Measurements from ENCODE around the gene NHLRC1.

The NHLRC1 gene

GRCh38 chr6:18087396-18088165 is 34.9 kb downstream of the NHLRC1 start:
- H3K27ac ChIP-seq (ENCODE audit: low read depth, low read length), result no peak overlapping the region
- H3K36me3 ChIP-seq (ENCODE audit: control insufficient read depth, insufficient read depth, low read length), result no peaks in the 10 kb centered on the region
- H3K9me3 ChIP-seq (ENCODE audit: control insufficient read depth, insufficient read depth, low read depth, low read length), result peaks cover 25% of the 10 kb centered on the region
- H3K27me3 ChIP-seq (ENCODE audit: control insufficient read depth, insufficient read depth, low read length), result no peaks in the 10 kb centered on the region
- H3K9ac ChIP-seq (ENCODE audit: low read length), result no peak overlapping the region
- H3K4me3 ChIP-seq (ENCODE audit: low read depth, low read length), result no peak overlapping the region
- H3K4me1 ChIP-seq (ENCODE audit: control insufficient read depth, insufficient read depth, low read length), result no peaks in the 10 kb centered on the region

GRCh38 chr6:18081025-18081668 is 41.3 kb downstream of the NHLRC1 start:
- H3K27ac ChIP-seq (ENCODE audit: low read depth, low read length), result no peak overlapping the region
- no peaks in the 10 kb centered on the region for H3K9me3 ChIP-seq (ENCODE audit: control insufficient read depth, insufficient read depth, low read depth, low read length)
- H3K27me3 ChIP-seq (ENCODE audit: control insufficient read depth, insufficient read depth, low read length), result no peaks in the 10 kb centered on the region
- no peak overlapping the region for H3K9ac ChIP-seq (ENCODE audit: low read length)
- no peak overlapping the region for H3K4me3 ChIP-seq (ENCODE audit: low read depth, low read length)
- H3K4me1 ChIP-seq (ENCODE audit: control insufficient read depth, insufficient read depth, low read length), result no peaks in the 10 kb centered on the region
- H3K36me3 ChIP-seq (ENCODE audit: control insufficient read depth, insufficient read depth, low read length), result no peaks in the 10 kb centered on the region

- H3K9ac ChIP-seq (ENCODE audit: low read length), result no peak overlapping the region
- H3K4me3 ChIP-seq (ENCODE audit: low read depth, low read length), result no peak overlapping the region
- no peaks in the 10 kb centered on the region for H3K4me1 ChIP-seq (ENCODE audit: control insufficient read depth, insufficient read depth, low read length)
- H3K9me3 ChIP-seq (ENCODE audit: control insufficient read depth, insufficient read depth, low read depth, low read length), result peaks cover 4% of the 10 kb centered on the region
- no peaks in the 10 kb centered on the region for H3K27me3 ChIP-seq (ENCODE audit: control insufficient read depth, insufficient read depth, low read length)
- H3K27ac ChIP-seq (ENCODE audit: low read depth, low read length), result no peak overlapping the region
- no peaks in the 10 kb centered on the region for H3K36me3 ChIP-seq (ENCODE audit: control insufficient read depth, insufficient read depth, low read length)
These were observed 41.9 kb downstream of the NHLRC1 start for GRCh38 chr6:18080544-18080943.

- H3K9ac ChIP-seq (ENCODE audit: low read length), result no peak overlapping the region
- H3K4me3 ChIP-seq (ENCODE audit: low read depth, low read length), result no peak overlapping the region
- H3K9me3 ChIP-seq (ENCODE audit: control insufficient read depth, insufficient read depth, low read depth, low read length), result peaks cover 11% of the 10 kb centered on the region
- H3K27ac ChIP-seq (ENCODE audit: low read depth, low read length), result no peak overlapping the region
- H3K27me3 ChIP-seq (ENCODE audit: control insufficient read depth, insufficient read depth, low read length), result no peaks in the 10 kb centered on the region
- H3K36me3 ChIP-seq (ENCODE audit: control insufficient read depth, insufficient read depth, low read length), result no peaks in the 10 kb centered on the region
- H3K4me1 ChIP-seq (ENCODE audit: control insufficient read depth, insufficient read depth, low read length), result no peaks in the 10 kb centered on the region
These were observed 43.6 kb downstream of the NHLRC1 start for GRCh38 chr6:18078866-18079265.

- no peaks in the 10 kb centered on the region for H3K27me3 ChIP-seq (ENCODE audit: control insufficient read depth, insufficient read depth, low read length)
These were observed 46.2 kb downstream of the NHLRC1 start for GRCh38 chr6:18076231-18076630.

GRCh38 chr6:18072841-18073240 is 49.6 kb downstream of the NHLRC1 start:
- no peak overlapping the region for H3K27ac ChIP-seq (ENCODE audit: low read depth, low read length)
- H3K27me3 ChIP-seq (ENCODE audit: control insufficient read depth, insufficient read depth, low read length), result no peaks in the 10 kb centered on the region
- no peak overlapping the region for H3K4me3 ChIP-seq (ENCODE audit: low read depth, low read length)
- H3K4me1 ChIP-seq (ENCODE audit: control insufficient read depth, insufficient read depth, low read length), result no peaks in the 10 kb centered on the region
- no peaks in the 10 kb centered on the region for H3K36me3 ChIP-seq (ENCODE audit: control insufficient read depth, insufficient read depth, low read length)
- H3K9me3 ChIP-seq (ENCODE audit: control insufficient read depth, insufficient read depth, low read depth, low read length), result peaks cover 11% of the 10 kb centered on the region
- H3K9ac ChIP-seq (ENCODE audit: low read length), result no peak overlapping the region

More at GRCh38 chr6:18076231-18076630, 46.2 kb downstream of the NHLRC1 start:
- Histone ChIP-seq H3K9me3 (ENCODE audit: control insufficient read depth, insufficient read depth, low read depth, low read length) (peaks cover 11% of the 10 kb centered on the region), H3K4me1 (ENCODE audit: control insufficient read depth, insufficient read depth, low read length) (no peaks in the 10 kb centered on the region), H3K36me3 (ENCODE audit: control insufficient read depth, insufficient read depth, low read length) (no peaks in the 10 kb centered on the region), H3K4me3 (ENCODE audit: low read depth, low read length) (no peak overlapping the region), H3K27ac (ENCODE audit: low read depth, low read length) (no peak overlapping the region), H3K9ac (ENCODE audit: low read length) (no peak overlapping the region)

- Histone ChIP-seq H3K27me3 (ENCODE audit: control insufficient read depth, insufficient read depth, low read length) (no peaks in the 10 kb centered on the region), H3K4me3 (ENCODE audit: low read depth, low read length) (no peak overlapping the region), H3K9me3 (ENCODE audit: control insufficient read depth, insufficient read depth, low read depth, low read length) (peaks cover 6% of the 10 kb centered on the region), H3K27ac (ENCODE audit: low read depth, low read length) (no peak overlapping the region), H3K4me1 (ENCODE audit: control insufficient read depth, insufficient read depth, low read length) (no peaks in the 10 kb centered on the region), H3K9ac (ENCODE audit: low read length) (no peak overlapping the region), H3K36me3 (ENCODE audit: control insufficient read depth, insufficient read depth, low read length) (no peaks in the 10 kb centered on the region)
These were observed 52.0 kb downstream of the NHLRC1 start for GRCh38 chr6:18070486-18070885.

Data from HUES6 (cell line).